HEK293 (cell line): Measurements from ENCODE around the gene SCUBE1.
A peak's percentile ranks its signal among the peaks of the same experiment; 100 is the strongest.

Experiments used
- CTCF ChIA-PET: fragments of 350-600 bp; formaldehyde crosslinking; extraction: SDS; loops from one replicate; lab custom pipeline; 2021; ENCODE audit warnings: antibody characterized with exemption; lab: Yijun Ruan, JAX
- POLR2A ChIA-PET: fragments of 300-600 bp; formaldehyde crosslinking; extraction: SDS; loops from one replicate; lab custom pipeline; 2020; ENCODE audit warnings: antibody characterized with exemption, inconsistent platforms; lab: Yijun Ruan, JAX
- H3K27ac ChIP-seq: fragments of 200-500 bp; sonication (Bioruptor generic); 2 replicates; pipeline ENCODE4 v1.5.1; 2014; ENCODE audit warnings: low read depth, low read length, control low read depth, inconsistent platforms; ENCODE audit errors: extremely low read depth
- H3K36me3 ChIP-seq, 2 experiments: fragments of 200-500 bp in 1 of 2; sonication (Bioruptor generic) in 1 of 2; 1 replicate in 1 of 2; 2 replicates in 1 of 2; pipeline ENCODE4 v1.5.1; 2014 to 2017; ENCODE audit warnings: inconsistent platforms in 2 of 2, low read length in 2 of 2; ENCODE audit not compliant: control insufficient read depth in 2 of 2, insufficient read depth in 1 of 2
- H3K4me1 ChIP-seq: fragments of 200-500 bp; sonication (Bioruptor generic); 2 replicates; pipeline ENCODE4 v1.5.1; 2014; ENCODE audit warnings: mild to moderate bottlenecking, low read length, inconsistent platforms; ENCODE audit not compliant: control insufficient read depth, insufficient read depth
- H3K4me3 ChIP-seq: 2 replicates; pipeline ENCODE4 v1.5.1; 2011; ENCODE audit warnings: low read depth, mild to moderate bottlenecking, control low read depth, low read length, moderate library complexity
- H3K9me3 ChIP-seq: fragments of 200-500 bp; sonication (Bioruptor generic); 2 replicates; pipeline ENCODE4 v1.5.1; 2014; ENCODE audit warnings: low read depth, low read length, inconsistent platforms; ENCODE audit not compliant: control insufficient read depth, insufficient read depth
- EGR2 ChIP-seq: fragments of 450-650 bp; formaldehyde crosslinking; IDR thresholded peaks from 2 replicates; pipeline ENCODE4 v1.5.1; 2016; ENCODE audit warnings: low read depth, missing biosample characterization, missing genetic modification characterization
- GFI1B ChIP-seq: fragments of 450-650 bp; formaldehyde crosslinking; IDR thresholded peaks from 2 replicates; pipeline ENCODE4 v1.5.1; 2016; ENCODE audit warnings: missing biosample characterization, missing genetic modification characterization
- GLI4 ChIP-seq: fragments of 450-650 bp; formaldehyde crosslinking; IDR thresholded peaks from 2 replicates; pipeline ENCODE4 v1.5.1; 2016; ENCODE audit warnings: missing biosample characterization, missing genetic modification characterization
- GLIS2 ChIP-seq: fragments of 450-650 bp; formaldehyde crosslinking; IDR thresholded peaks from 2 replicates; pipeline ENCODE4 v1.5.1; 2016; ENCODE audit warnings: missing biosample characterization, missing genetic modification characterization
- KLF1 ChIP-seq: fragments of 450-650 bp; formaldehyde crosslinking; IDR thresholded peaks from 2 replicates; pipeline ENCODE4 v1.5.1; 2016; ENCODE audit warnings: missing biosample characterization, missing genetic modification characterization
- KLF8 ChIP-seq: fragments of 450-650 bp; formaldehyde crosslinking; IDR thresholded peaks from 2 replicates; pipeline ENCODE4 v1.5.1; 2016; ENCODE audit warnings: missing biosample characterization, missing genetic modification characterization
- KLF9 ChIP-seq: fragments of 450-650 bp; formaldehyde crosslinking; IDR thresholded peaks from 2 replicates; pipeline ENCODE4 v1.5.1; 2016; ENCODE audit warnings: missing biosample characterization, missing genetic modification characterization, low read depth
- RBAK ChIP-seq: fragments of 450-650 bp; formaldehyde crosslinking; IDR thresholded peaks from 2 replicates; pipeline ENCODE4 v1.5.1; 2016; ENCODE audit warnings: missing biosample characterization, missing genetic modification characterization
- SP7 ChIP-seq: fragments of 450-650 bp; formaldehyde crosslinking; IDR thresholded peaks from 2 replicates; pipeline ENCODE4 v1.5.1; 2016; ENCODE audit warnings: missing biosample characterization, missing genetic modification characterization
- ZBTB21 ChIP-seq: fragments of 450-650 bp; formaldehyde crosslinking; IDR thresholded peaks from 2 replicates; pipeline ENCODE4 v1.5.1; 2017; ENCODE audit warnings: missing biosample characterization, missing genetic modification characterization
- ZFHX2 ChIP-seq: fragments of 450-650 bp; formaldehyde crosslinking; conservative IDR thresholded peaks from 2 replicates; pipeline ENCODE4 v1.5.1; 2016; ENCODE audit warnings: missing biosample characterization, missing genetic modification characterization
- ZNF121 ChIP-seq: fragments of 450-650 bp; formaldehyde crosslinking; IDR thresholded peaks from 2 replicates; pipeline ENCODE4 v1.5.1; 2016; ENCODE audit warnings: missing biosample characterization, missing genetic modification characterization
- ZNF133 ChIP-seq: fragments of 450-650 bp; formaldehyde crosslinking; IDR thresholded peaks from 2 replicates; pipeline ENCODE4 v1.5.1; 2016; ENCODE audit warnings: missing biosample characterization, missing genetic modification characterization
- ZNF18 ChIP-seq: fragments of 450-650 bp; formaldehyde crosslinking; IDR thresholded peaks from 2 replicates; pipeline ENCODE4 v1.5.1; 2016; ENCODE audit warnings: missing biosample characterization, missing genetic modification characterization
- ZNF19 ChIP-seq: fragments of 450-650 bp; formaldehyde crosslinking; IDR thresholded peaks from 2 replicates; pipeline ENCODE4; 2016; ENCODE audit warnings: missing biosample characterization, missing genetic modification characterization, low read depth
- ZNF211 ChIP-seq: fragments of 450-650 bp; formaldehyde crosslinking; IDR thresholded peaks from 2 replicates; pipeline ENCODE4 v1.5.1; 2016; ENCODE audit warnings: low read depth, missing biosample characterization, missing genetic modification characterization
- ZNF398 ChIP-seq: fragments of 450-650 bp; formaldehyde crosslinking; IDR thresholded peaks from 2 replicates; pipeline ENCODE4 v1.5.1; 2017; ENCODE audit warnings: missing biosample characterization, missing genetic modification characterization
- ZNF514 ChIP-seq: fragments of 450-650 bp; formaldehyde crosslinking; IDR thresholded peaks from 2 replicates; pipeline ENCODE4 v1.5.1; 2016; ENCODE audit warnings: missing biosample characterization, missing genetic modification characterization
- ZNF621 ChIP-seq: fragments of 450-650 bp; formaldehyde crosslinking; IDR thresholded peaks from 2 replicates; pipeline ENCODE4 v1.5.1; 2017; ENCODE audit warnings: missing biosample characterization, missing genetic modification characterization
- ZNF626 ChIP-seq: fragments of 450-650 bp; sonication (Bioruptor Pico); formaldehyde crosslinking; IDR thresholded peaks from 2 replicates; pipeline ENCODE4 v1.5.1; 2018; ENCODE audit warnings: missing biosample characterization, missing genetic modification characterization, inconsistent platforms
- ZNF639 ChIP-seq: fragments of 450-650 bp; formaldehyde crosslinking; IDR thresholded peaks from 2 replicates; pipeline ENCODE4 v1.5.1; 2016; ENCODE audit warnings: missing biosample characterization, missing genetic modification characterization
- ZNF776 ChIP-seq: fragments of 450-650 bp; formaldehyde crosslinking; IDR thresholded peaks from 2 replicates; pipeline ENCODE4 v1.5.0; 2017; ENCODE audit warnings: missing biosample characterization, missing genetic modification characterization, borderline replicate concordance
- ZNF791 ChIP-seq: fragments of 450-650 bp; formaldehyde crosslinking; IDR thresholded peaks from 2 replicates; pipeline ENCODE4 v1.5.1; 2016; ENCODE audit warnings: missing biosample characterization, missing genetic modification characterization
- ZSCAN30 ChIP-seq: fragments of 450-650 bp; IDR thresholded peaks from 2 replicates; pipeline ENCODE4 v1.5.1; 2018; ENCODE audit warnings: missing biosample characterization, mild to moderate bottlenecking, missing genetic modification characterization, moderate library complexity
- ZSCAN5A ChIP-seq: fragments of 450-650 bp; formaldehyde crosslinking; IDR thresholded peaks from 2 replicates; pipeline ENCODE4 v1.5.1; 2016; ENCODE audit warnings: missing biosample characterization, missing genetic modification characterization
- ZXDB ChIP-seq: fragments of 450-650 bp; formaldehyde crosslinking; IDR thresholded peaks from 2 replicates; pipeline ENCODE4 v1.5.1; 2016; ENCODE audit warnings: missing biosample characterization, missing genetic modification characterization

SCUBE1 gene

GRCh38 chr22:43207386-43207785 is 135.8 kb downstream of the SCUBE1 start:
- Histone ChIP-seq H3K4me1 (no peaks in the 10 kb centered on the region), H3K27ac (no peak overlapping the region), H3K9me3 (no peaks in the 10 kb centered on the region), H3K36me3 (no peaks in the 10 kb centered on the region), H3K4me3 (no peak overlapping the region)
- CTCF ChIA-PET = interaction anchor here (0.5 to 1.6 kb wide), 4 partner anchors 24 to 586 kb away, joined by 3 to 4 read pairs (median 4); no protein-coding TSS in a partner anchor
- POLR2A ChIA-PET = no interaction called here
- TF ChIP-seq ZNF211 (tag by site-specific recombination) = no peak
- TF ChIP-seq GLI4 (tag by site-specific recombination) = no peak
- no peak for TF ChIP-seq ZXDB
- no peak for TF ChIP-seq ZBTB21
- TF ChIP-seq GFI1B (tag by site-specific recombination) = no peak

GRCh38 chr22:43206509-43207161 is 136.5 kb downstream of the SCUBE1 start:
- POLR2A ChIA-PET = interaction anchor here (0.6 kb wide), 1 partner anchor 19 kb away, joined by 4 read pairs; no protein-coding TSS in a partner anchor
- H3K4me1 ChIP-seq = no peaks in the 10 kb centered on the region
- CTCF ChIA-PET = interaction anchor here (0.6 to 1.1 kb wide), 3 partner anchors 10 to 586 kb away, joined by 3 to 4 read pairs (median 3); no protein-coding TSS in a partner anchor
- H3K9me3 ChIP-seq = no peaks in the 10 kb centered on the region
- no peaks in the 10 kb centered on the region for H3K36me3 ChIP-seq
- no peak overlapping the region for H3K4me3 ChIP-seq
- TF ChIP-seq ZSCAN30 = no peak
- TF ChIP-seq ZNF621 = no peak
- TF ChIP-seq ZNF639 (tag by site-specific recombination) = no peak
- no peak for TF ChIP-seq ZNF133 (tag by site-specific recombination)
- TF ChIP-seq RBAK (tag by site-specific recombination) = no peak
- no peak for TF ChIP-seq ZNF514
- no peak for TF ChIP-seq ZNF19 (tag by site-specific recombination)
- TF ChIP-seq ZNF626 (tag by site-specific recombination) = no peak
- no peak overlapping the region for H3K27ac ChIP-seq

- H3K27ac ChIP-seq = no peak overlapping the region
- no peaks in the 10 kb centered on the region for H3K4me1 ChIP-seq
- POLR2A ChIA-PET = interaction anchor here (0.6 kb wide), 1 partner anchor 18 kb away, joined by 4 read pairs; no protein-coding TSS in a partner anchor
- no peaks in the 10 kb centered on the region for H3K36me3 ChIP-seq
- CTCF ChIA-PET = interaction anchor here (1.0 to 1.1 kb wide), 2 partner anchors 11 to 18 kb away, joined by 4 read pairs; no protein-coding TSS in a partner anchor
- no peaks in the 10 kb centered on the region for H3K9me3 ChIP-seq
- H3K4me3 ChIP-seq = no peak overlapping the region
- no peak for TF ChIP-seq SP7 (tag by site-specific recombination)
- peak; percentile 100 for TF ChIP-seq KLF1 (tag by site-specific recombination)
- no peak for TF ChIP-seq ZNF776 (tag by site-specific recombination)
- TF ChIP-seq KLF8 (tag by site-specific recombination) = peak; percentile 82; the same call in 1 of the 2 replicates
- 0 out of 2 replicates have a peak, but pooled peaks have one; percentile 19 for TF ChIP-seq ZNF791
- TF ChIP-seq ZNF398 (tag by site-specific recombination) = no peak
- TF ChIP-seq KLF9 (tag by site-specific recombination) = peak; percentile 81
- peak; percentile 66; the same call in 1 of the 2 replicates for TF ChIP-seq ZNF18 (tag by site-specific recombination)
- TF ChIP-seq ZSCAN5A (tag by site-specific recombination) = no peak
- TF ChIP-seq ZNF121 (tag by site-specific recombination) = no peak
- TF ChIP-seq ZFHX2 (tag by site-specific recombination) = peak; percentile 99
- TF ChIP-seq EGR2 (tag by site-specific recombination) = peak; percentile 99
- 0 out of 2 replicates have a peak, but pooled peaks have one; percentile 12 for TF ChIP-seq GLIS2 (tag by site-specific recombination)
Measured at GRCh38 chr22:43205748-43206508, 137.2 kb downstream of the SCUBE1 start.
